GM18519 (cell line): ENCODE results near the gene INTS6.
A peak's percentile ranks its signal among the peaks of the same experiment; 100 is the strongest.

ENCODE experiments used
- ATAC-seq: cut with Tn5 transposase; IDR thresholded peaks from one replicate; pipeline ENCODE4 v1.9.1; 2021; ENCODE audit warnings: mild to moderate bottlenecking, moderate library complexity; ENCODE audit not compliant: unreplicated experiment, low FRiP score

The INTS6 gene

GRCh38 chr13:51452361-51453206 is at the start of gene INTS6:
TSS of gene INTS6 (minus strand) at chr13:51453036. CDS start at chr13:51452525, 511 bp downstream.
- peak; percentile 60 for ATAC-seq

- peak; percentile 99 for ATAC-seq
These were observed 49.4 kb upstream of the INTS6 start for GRCh38 chr13:51502153-51502651.

GRCh38 chr13:51501592-51502152 is 48.8 kb upstream of the INTS6 start:
- no peak for ATAC-seq

- no peak for ATAC-seq
These were observed 48.3 kb upstream of the INTS6 start for GRCh38 chr13:51501096-51501495.

GRCh38 chr13:51500687-51501086 is 47.9 kb upstream of the INTS6 start:
- ATAC-seq = no peak

GRCh38 chr13:51499841-51500240 is 47.0 kb upstream of the INTS6 start:
- no peak for ATAC-seq

- no peak for ATAC-seq
These were observed 42.5 kb upstream of the INTS6 start for GRCh38 chr13:51495316-51495715.

- no peak for ATAC-seq
These were observed 41.3 kb upstream of the INTS6 start for GRCh38 chr13:51494156-51494555.

GRCh38 chr13:51488212-51488611 is 35.4 kb upstream of the INTS6 start:
- ATAC-seq = no peak

- ATAC-seq = no peak
These were observed 28.8 kb upstream of the INTS6 start for GRCh38 chr13:51481656-51482055.

- no peak for ATAC-seq
These were observed 26.3 kb upstream of the INTS6 start for GRCh38 chr13:51479199-51479523.

- no peak for ATAC-seq
These were observed 25.8 kb upstream of the INTS6 start for GRCh38 chr13:51478418-51479198.

GRCh38 chr13:51477653-51478324 is 25.0 kb upstream of the INTS6 start:
- ATAC-seq = no peak

- no peak for ATAC-seq
These were observed 24.3 kb upstream of the INTS6 start for GRCh38 chr13:51477149-51477548.

GRCh38 chr13:51475727-51476501 is 23.1 kb upstream of the INTS6 start:
- no peak for ATAC-seq

GRCh38 chr13:51469790-51470189 is 17.0 kb upstream of the INTS6 start:
- no peak for ATAC-seq

GRCh38 chr13:51467730-51468129 is 14.9 kb upstream of the INTS6 start:
- ATAC-seq = no peak

GRCh38 chr13:51465124-51465523 is 12.3 kb upstream of the INTS6 start:
- ATAC-seq = no peak

GRCh38 chr13:51457086-51457815 is 4.4 kb upstream of the INTS6 start:
- ATAC-seq = no peak
